Esophagus squamous epithelium (tissue), 4 donors: Measurements from ENCODE around the gene GALK1.

ENCODE experiments used
- CTCF ChIP-seq, 6 experiments: fragments of 450-650 bp in 4 of 6; fragments of 200-600 bp in 2 of 6; sonication (generic) in 2 of 6; IDR thresholded peaks; one replicate each; pipeline ENCODE4 v1.5.1; 2016 to 2019; ENCODE audit warnings: antibody characterized with exemption in 6 of 6, mild to moderate bottlenecking in 4 of 6, moderate library complexity in 4 of 6
- POLR2A ChIP-seq, 4 donors: fragments of 450-650 bp; IDR thresholded peaks; one replicate each; pipeline ENCODE4 v1.6.1; 2017; ENCODE audit warnings: antibody characterized with exemption in 4 of 4, mild to moderate bottlenecking in 4 of 4, moderate library complexity in 3 of 4

GRCh38 chr17:75731716-75732498 lies 33.1 kb downstream of the GALK1 start:
- no peak for TF ChIP-seq CTCF (IDR thresholded peaks at IDR 0.05)
- no peak for TF ChIP-seq POLR2A (IDR thresholded peaks at IDR 0.05)
